HG03097 (cell line): ENCODE measurements around the gene OSBPL7.

Source experiments
- ATAC-seq: cut with Tn5 transposase; IDR thresholded peaks from one replicate; pipeline ENCODE4 v1.9.1; 2021; ENCODE audit not compliant: unreplicated experiment, low FRiP score

The OSBPL7 gene

DNA sequence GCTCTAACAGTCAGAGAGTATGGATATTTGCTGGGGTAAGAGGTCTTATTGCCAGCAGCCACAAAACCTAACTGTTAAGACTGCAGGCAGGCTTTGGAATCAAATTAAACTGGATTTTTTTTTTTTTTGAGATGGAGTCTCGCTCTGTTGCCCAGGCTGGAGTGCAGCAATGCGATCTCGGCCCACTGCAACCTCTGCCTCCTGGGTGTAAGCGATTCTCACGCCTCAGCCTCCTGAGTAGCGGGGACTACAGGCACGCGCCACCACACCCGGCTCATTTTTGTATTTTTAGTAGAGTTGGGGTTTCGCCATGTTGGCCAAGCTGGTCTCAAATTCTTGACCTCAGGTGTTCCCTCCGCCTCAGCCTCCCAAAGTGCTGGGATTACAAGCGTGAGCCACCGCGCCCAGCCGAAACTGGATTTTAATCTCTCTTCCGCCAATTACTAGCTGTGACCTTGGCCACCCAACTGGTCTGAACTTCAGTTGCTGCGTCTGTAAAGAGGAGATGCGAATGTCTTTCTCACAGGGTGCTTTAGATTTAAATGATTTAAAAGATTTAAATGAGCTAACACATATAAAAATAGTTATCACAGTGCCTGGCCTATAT is 8.9 kb upstream of the OSBPL7 start:
- no peak for ATAC-seq

DNA sequence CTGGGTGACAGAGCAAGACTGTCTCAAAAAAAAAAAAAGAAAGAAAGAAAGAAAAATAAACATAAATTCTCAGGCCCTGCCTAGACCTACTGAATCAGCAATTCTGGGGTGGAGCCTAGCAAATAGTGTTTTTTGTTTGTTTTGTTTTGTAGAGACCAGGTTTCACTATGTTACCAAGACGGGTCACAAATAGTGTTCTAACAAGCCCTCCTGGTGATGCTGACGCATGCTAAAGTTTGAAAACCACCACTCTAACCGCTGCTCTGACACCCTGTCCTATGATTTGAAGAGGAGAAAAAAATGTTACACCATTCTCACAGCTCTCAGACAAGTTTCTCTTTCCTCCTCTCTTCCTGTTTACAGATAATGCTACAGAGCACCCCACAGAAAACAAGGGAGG is 8.3 kb upstream of the OSBPL7 start:
- no peak for ATAC-seq

DNA sequence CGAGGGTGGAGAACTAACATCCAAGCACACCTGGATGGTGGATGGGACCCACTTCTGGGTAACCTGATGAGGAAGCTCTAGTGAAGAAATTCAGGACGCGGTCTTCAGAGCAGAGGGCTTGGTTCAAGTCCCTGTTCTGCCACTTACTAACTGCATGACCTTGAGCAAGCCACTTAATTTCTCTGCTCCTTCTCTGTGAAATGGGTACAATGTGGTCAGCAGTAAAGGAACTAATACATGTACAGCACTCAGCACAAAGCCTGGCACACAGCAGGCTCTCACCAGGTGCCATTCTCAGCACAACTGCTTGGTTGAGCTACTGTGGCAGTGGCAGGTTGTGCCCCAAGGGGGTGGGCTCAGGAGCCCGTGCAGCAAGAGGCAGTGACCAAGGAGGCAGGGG is 1.9 kb upstream of the OSBPL7 start:
- no peak for ATAC-seq

DNA sequence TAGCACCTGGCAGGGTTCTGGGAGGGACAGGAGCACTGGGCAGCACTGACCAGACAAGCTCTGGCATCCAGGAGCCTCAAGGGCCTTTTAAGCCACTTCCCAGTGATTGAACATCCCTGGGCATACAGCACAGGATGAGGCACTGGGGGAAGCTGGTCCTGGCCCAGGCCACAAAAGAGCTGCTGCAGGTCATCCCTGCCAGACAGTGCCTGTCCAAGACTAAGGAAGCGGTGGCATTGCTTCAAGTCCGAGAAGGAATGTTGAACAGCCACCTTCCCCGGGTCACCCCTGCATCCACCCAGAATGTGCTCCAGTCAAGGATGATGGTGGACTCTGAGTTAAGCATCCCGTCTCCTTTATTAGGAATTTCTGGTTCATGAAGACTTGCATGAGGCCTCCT is 1.2 kb upstream of the OSBPL7 start:
- no peak for ATAC-seq

DNA sequence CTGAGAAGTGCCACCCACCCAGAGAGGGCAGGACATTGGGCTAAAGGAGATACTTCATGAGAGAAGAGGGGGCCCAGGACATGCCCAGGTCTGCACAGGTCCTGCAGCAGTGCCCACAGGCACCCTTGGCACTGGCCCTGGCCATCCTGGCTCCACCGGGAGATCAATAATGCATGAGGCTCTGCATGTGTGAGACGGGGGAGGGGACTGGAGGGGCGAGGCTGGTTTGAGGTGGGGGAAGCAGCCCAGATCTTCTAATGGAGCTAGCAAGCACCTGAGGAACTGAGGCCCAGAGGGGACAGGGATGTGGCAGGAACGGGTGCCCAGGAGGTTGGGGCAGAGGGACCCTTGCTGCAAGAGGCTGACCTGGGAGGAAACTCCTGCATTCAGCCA is 567 bp downstream of the OSBPL7 start:
- ATAC-seq, result no peak

DNA sequence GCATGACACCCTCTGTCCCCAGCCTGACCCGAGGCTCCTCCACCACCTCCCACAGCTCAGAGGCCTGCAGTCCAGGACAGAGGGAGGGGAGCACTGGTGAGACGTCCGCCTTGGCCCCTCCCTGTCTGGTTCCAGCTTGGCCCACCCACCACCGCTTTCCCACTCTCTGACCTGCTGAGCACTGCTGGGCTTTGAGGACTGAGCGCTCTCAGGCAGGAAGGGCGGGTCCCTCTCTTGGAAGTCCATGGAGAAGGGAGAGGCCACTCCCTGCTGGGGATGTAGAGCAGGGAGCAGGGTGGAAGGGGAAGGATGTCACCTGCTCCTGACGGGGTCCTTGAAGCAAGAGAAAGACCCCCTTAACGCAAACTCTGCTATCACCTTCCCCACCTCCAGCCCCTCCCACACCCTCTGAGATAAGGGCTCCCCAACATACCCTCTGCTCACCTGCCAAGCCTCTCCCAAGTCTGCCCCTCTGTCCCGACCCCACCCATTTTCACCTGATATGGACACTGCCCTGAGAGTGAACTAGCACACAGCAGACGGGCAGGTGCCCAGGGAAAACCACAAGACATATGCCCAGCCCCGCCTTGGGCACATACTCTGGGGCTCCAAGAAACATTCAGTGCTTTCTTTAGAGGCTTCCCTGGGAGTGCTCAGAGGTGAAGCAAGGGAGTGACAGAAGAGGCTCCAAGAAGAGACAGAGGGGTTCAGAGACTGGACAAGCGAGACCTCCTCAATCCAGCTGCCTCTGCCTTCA is 1.4 kb downstream of the OSBPL7 start:
- no peak for ATAC-seq

DNA sequence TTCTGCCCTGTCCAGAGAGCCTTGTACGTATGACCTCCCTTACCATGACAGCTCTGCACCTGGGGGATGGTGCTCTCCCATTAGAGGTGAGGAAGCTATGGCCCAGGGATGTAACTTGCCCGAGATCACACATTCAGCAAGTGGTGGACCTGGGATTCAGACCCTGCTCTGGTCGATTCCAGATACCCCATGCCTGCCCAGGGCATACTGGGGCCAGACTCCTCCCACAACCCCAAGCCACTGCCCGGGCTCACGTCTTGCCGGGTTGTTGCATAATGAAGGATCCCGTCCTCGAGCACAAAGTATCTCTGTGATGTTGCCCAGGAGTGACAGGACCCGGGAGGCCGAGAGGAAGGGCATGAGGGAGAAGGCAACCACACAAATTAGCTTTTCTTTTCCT is 2.1 kb downstream of the OSBPL7 start:
- ATAC-seq, result no peak

DNA sequence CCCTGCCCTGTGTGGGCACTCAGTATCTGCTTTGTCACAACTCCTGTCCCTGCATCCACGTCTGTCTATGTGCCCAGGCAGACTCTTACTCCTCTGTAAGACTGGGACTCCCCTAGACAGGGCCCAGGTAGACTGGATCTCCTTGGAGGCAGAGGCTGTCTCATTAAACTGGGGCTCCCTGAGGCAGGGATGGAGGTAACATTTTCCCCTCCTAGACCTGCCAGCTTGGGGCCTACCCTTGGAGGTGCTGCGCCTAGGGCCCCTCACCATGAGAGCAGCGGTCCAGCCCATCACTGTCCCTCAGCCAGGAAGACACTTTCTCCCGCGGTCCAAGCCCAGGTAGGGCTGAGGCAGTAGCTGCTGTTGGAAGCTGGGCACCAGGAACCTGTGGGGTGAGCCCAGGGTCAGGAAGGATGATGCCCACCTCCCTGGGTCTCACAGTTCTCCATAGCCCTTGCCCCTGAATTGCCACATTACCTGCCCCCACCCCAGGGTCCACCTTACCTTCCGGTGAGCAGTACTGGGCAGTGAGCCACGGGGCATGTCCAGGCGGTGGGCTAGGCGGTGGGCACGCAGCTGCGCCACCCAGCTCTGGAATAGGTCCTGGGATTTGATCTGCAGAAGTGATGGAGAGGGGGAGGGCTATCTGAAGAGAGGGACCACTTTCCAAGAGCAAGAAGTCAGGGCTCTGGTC is 3.4 kb downstream of the OSBPL7 start:
- no peak for ATAC-seq

DNA sequence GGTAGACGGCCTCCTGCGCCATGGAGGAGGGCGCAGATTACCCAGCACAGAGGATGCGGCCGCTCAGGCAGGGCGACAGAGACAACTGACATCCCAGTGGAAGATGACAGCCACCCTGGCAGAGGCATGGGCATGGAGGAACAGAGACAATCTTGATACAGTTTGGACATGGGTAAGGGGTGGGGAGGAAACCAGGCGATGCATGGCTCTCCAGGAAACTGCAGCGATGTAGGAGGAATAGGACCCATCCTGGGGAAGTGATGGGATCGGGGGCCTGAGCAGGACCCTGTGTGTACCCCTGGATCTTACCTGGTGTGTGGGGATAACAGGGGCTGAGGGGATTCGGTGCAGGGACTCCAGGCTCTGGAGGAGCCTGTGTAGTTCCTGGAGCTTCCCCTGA is 4.6 kb downstream of the OSBPL7 start:
- ATAC-seq, result no peak

DNA sequence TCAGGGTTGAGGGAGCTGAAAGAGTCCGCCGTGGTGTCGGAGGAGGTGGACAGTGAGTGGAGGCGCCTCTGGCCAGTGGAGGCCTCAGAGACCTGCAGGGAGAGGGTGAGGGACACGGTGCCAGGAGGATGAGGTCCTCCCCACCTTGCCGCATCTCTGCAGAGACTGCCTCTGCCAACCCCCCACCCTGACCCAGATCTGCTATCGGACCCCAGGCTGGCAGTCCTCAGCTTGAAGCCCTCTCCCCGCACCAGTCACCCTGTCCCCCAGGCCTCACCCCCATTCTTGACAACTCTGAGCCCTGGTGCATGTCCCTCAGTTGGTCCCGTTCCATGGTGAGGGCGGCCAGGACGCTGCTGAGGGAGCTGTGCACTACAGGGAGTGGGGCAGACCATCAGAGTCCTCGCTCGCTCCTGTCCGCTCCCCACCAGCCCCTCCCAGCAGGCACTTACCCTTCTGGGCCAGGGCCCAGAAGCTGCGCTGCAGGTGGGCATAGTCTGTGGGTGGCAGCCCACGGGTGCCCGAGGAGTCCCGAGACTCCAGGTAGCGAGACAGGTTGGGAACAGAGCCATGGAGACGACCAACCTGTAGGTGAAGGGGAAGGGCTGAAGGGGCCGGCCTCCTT is 5.4 kb downstream of the OSBPL7 start:
- no peak for ATAC-seq

DNA sequence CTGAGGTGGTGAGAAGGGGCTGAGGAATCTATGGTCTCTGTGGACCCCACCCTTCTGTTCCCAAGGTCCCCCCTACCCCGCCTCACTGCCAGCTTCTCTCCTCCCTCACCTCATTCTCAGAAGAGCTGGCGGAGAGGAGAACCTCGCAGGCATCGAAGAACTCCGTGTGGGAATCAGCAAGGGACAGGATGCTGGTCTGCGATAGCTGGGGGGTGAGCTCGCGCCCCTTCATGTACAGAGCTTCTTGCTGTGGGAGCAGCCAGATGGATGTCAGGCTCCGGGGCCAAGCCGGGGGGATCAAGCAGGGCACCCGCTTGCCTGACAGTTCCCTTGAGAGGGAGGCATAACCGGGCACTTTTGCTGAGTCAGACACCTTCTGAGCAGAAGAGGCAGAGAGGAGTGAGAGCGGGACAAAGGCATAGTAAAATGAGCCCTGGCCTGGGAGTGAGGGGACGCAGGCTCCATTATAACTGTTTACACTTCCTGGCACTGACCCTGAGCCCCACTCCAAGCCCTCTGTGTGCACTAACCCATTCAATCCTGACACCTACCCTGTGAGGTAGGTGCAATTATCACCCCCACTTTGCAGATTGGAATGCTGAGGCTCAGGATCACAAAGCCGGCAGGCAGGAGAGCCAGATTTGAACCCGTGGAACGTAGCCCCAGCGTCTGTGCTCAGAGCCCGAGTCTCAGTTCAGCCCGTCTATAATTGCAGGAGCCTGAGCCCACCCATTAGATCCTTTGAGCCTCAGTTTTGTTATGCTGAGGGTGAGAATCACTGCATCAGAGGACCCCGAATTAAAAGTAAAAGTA is 6.3 kb downstream of the OSBPL7 start:
- ATAC-seq, result no peak

DNA sequence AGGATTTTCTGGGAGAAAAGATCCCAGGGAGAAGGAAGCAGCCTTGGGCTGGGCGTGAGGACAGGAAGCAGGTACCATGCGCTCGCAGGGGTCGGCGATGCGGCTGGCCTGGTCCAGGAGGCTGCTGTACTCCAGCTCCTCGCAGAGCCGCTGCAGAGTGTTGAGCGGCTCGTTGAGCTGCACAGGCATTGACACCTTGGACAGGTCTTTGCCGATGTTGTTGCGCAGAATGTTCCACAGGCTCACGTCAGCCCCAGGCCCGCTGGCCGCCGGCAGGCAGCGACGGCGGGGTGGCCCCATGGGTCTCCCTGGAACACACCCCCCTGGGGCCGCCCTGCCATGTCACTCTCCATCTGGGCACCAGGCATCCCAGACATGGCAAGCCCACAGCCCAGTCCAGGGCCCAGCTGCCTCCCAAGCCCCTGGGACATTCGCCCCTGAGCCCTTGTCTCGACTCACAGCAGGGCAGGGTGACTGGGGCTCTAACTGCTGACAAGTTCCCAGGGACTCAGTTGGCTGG is 8.0 kb downstream of the OSBPL7 start:
- no peak for ATAC-seq

DNA sequence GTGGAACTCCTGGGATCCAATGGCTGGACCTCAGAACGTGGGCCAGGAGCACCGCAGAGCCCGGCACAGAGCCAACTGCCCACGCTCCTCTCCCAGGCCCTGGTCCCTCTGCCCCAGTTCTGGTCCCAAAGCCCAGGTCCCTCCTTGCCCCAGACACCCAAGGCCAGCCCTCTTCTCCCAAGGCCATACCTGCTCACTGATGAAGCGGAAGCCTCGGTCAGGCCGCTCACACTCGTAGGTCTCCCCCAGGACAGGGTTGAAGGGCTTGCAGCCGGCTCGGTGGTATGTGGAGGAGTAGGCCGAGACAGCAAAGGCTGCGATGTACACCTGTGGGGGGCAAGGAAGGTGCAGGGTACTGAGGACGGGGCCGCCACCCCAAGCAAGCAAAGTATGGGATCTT is 8.5 kb downstream of the OSBPL7 start:
- no peak for ATAC-seq

DNA sequence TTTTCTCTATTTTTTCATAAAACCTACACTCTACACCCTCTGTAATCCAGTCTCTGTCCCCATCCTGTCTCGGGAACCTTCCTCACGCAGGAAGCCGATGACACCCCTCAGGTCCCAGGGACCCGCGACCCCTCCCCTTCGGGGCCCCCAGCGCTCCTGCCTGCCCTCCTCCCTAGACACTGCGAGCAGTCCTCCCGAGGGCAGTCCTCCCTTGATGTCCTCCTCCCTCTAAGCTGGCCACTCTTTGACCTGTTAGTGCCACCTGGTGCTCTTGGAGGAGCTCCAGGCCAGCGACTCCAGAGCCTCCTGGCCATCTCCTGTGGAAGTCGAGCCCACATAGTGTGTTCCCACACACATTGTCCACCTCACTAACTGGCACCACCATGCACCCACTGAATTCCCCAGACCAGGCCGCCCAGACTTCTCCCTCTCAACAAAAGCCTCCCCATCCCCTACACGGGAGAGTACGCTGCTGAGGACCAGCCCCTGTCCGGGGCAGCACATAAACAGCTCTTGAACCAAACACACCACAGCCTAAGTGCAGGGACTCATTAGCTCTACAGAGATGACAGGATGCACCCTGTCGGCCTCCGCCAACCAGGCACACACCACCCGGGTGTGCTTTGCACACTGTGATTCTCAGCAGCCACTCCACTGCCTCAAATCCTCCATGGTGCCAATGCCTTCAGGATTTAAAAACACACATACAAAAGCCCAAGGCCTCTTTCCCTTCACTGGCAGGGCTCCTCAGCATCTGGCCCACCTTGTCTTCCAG is 9.3 kb downstream of the OSBPL7 start:
- ATAC-seq, result no peak

DNA sequence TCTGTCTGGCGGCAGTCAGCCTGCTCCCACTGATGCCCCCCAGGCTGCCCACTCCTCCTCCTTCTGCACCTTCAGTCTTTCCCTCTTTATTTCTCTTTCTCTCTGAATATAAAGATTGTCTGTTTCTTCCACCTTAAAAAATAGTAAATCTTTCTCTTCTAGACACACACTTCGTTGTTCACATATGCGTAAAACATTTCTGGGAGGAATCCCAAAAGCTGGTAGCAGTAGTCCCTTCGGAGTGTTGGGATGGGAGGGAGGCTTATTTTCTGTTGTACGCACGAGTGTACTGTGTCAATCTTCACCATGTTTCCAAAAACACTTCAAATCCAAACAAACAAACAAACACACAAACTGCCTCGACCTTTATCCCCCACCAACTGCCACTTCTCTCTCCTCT is 9.9 kb downstream of the OSBPL7 start:
- no peak for ATAC-seq

DNA sequence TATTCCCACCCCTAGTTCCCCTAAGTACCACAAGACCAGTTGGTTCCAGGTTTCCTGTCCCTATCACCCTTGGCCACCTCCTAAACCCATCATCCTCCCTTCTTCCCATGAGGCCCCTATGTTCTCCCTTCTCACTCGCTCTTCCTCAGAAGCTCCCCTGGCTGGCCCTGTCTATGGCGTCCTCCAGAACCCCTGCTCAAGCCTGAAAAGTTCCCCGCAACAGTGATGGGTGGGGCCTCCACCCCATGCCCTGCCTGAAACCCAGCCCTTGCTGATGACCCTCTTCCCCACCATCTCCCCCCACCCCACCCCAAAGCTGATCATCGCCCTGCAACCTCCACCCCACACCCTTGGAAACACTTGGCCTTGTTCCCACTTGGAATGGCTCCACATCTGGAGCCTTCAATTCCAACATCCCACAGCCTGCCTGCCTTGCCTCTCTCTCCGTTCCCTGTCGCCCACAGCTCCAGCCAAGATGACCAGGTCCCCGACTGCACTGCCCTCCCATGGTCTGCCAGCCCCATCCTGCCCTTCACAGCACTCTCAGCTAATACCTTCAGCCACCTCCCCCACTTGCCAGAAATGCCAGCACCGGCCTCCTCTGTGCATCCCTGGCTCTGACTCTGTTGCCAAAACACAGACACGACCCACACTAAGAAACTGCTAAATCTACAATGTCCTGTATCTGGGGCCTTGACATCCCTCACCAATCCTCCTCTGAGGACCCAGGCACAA is 10.5 kb downstream of the OSBPL7 start:
- no peak for ATAC-seq

DNA sequence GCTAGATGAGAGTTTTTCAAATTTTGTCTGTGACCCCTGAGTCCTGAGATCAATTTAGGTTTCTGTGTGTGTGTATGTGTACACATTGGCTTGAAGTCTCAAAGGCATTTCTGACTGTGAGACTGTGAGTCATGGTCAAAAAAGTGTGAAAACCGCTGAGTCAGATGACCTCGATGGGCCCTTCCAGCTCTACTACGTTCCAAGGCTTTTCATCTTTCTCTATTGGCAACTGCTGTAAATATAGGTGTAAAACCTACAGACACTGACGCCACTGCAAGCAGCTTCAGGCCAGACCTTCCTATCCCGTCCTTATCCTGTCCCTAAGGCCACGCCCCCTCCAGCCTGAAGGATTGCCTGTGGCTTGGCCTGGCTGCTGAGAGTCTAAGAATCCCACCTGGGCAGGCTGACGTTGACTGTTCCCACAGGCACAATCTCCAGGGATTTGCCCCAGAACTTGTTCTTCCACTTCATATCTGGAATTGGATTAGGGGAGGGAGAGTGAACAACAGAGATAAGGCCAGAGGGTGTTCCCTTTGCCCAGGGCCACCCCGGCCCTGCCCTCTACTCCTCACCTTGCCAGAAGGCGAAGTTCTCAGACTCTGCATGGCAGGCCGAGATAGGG is 11.3 kb downstream of the OSBPL7 start:
- ATAC-seq, result no peak

DNA sequence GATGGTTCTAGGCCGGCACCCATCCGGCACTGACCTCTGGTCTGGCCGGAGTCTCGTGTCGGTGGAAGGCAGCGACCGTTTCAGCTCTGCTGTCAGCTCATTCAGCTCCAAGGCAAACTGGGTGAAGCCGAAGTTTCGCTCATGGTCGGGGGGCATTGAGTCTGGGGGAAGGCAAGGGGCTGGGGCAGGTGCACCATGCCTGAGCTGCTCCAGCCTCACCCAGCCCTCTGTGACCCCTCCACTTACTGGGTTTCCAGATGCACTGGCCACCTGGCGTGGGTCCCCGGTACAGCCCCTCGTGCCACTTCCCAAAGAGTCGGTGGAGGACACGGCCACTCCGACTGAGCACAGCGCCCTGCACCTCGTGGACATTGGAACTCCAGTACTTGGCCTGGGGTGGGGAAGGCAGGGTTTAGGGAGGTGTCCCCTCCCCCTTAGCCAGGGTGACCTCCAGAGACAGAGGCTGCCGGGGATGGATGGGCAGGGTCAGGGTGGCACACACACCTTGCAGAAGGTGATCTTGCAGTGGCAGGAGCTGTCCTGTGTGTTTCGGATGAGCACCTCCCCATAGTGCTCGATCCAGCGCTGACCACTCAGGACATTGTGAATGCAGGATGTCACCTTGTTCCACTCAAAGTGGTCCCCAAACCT is 12.6 kb downstream of the OSBPL7 start:
- ATAC-seq, result no peak
